H1 (cell line): Measurements from ENCODE around the gene NXT1. TPM values are rescaled to one million over a fixed set of nuclear protein-coding genes. Genes with fewer than 3 reads are reported as not detected.

ENCODE experiments used
- CTCF ChIA-PET: fragments of 300-600 bp; sonication (Branson Sonifier 250); formaldehyde crosslinking; loops from one replicate; lab custom pipeline; 2021; ENCODE audit not compliant: partially characterized antibody; lab: Charles Lee
- POLR2A ChIA-PET: fragments of 300-600 bp; sonication (Branson Sonifier 250); formaldehyde crosslinking; loops from one replicate; lab custom pipeline; 2021; ENCODE audit warnings: inconsistent platforms; ENCODE audit not compliant: partially characterized antibody; lab: Charles Lee
- DNase-seq, 2 experiments: peaks; one replicate each; pipeline versions ENCODE4 v3.0.0 to v3.0.0-alpha.2; 2010 to 2022; ENCODE audit warnings: low spot score in 2 of 2, low read depth in 1 of 2, mixed read lengths in 1 of 2
- FAIRE-seq: peaks from 2 replicates; lab custom pipeline; 2011; peaks lifted over from hg19 to GRCh38; lab: Jason Lieb, UNC
- H2AFZ ChIP-seq: 2 replicates; pipeline ENCODE4 v1.8.1; 2012; ENCODE audit warnings: low read length, inconsistent platforms
- H2AK5ac ChIP-seq: 2 replicates; pipeline ENCODE4 v1.6.1; 2013; ENCODE audit warnings: low read depth, low read length
- H2BK120ac ChIP-seq: replicated peaks from 2 replicates; pipeline ENCODE3; 2013; ENCODE audit warnings: low read depth, low read length, inconsistent platforms
- H2BK12ac ChIP-seq: 2 replicates; pipeline ENCODE4 v1.6.1; 2013; ENCODE audit warnings: low read depth, low read length
- H2BK15ac ChIP-seq: 2 replicates; pipeline ENCODE4 v1.6.1; 2013; ENCODE audit warnings: low read length
- H2BK20ac ChIP-seq: 2 replicates; pipeline ENCODE4 v1.6.1; 2013; ENCODE audit warnings: low read length
- H2BK5ac ChIP-seq: 2 replicates; pipeline ENCODE4 v1.6.1; 2013; ENCODE audit warnings: low read depth, low read length
- H3K14ac ChIP-seq: 2 replicates; pipeline ENCODE4 v1.6.1; 2013; ENCODE audit warnings: inconsistent platforms; ENCODE audit not compliant: insufficient read length
- H3K18ac ChIP-seq: 2 replicates; pipeline ENCODE4 v1.6.1; 2013; ENCODE audit warnings: low read length; ENCODE audit errors: extremely low read depth
- H3K23ac ChIP-seq: 2 replicates; pipeline ENCODE4 v1.6.1; 2013; ENCODE audit warnings: inconsistent platforms; ENCODE audit not compliant: insufficient read length
- H3K23me2 ChIP-seq: 2 replicates; pipeline ENCODE4 v1.6.1; 2013; ENCODE audit warnings: low read depth, low read length
- H3K27ac ChIP-seq: 2 replicates; pipeline ENCODE4 v1.6.1; 2011; ENCODE audit warnings: low read depth, low read length, inconsistent platforms
- H3K27me3 ChIP-seq, 4 experiments: replicated peaks in 1 of 4; 1 replicate in 1 of 4; 2 replicates in 3 of 4; pipeline versions ENCODE4 v1.6.1 to v1.8.1; 2011 to 2013; ENCODE audit warnings: low read length in 3 of 4, mild to moderate bottlenecking in 3 of 4, inconsistent platforms in 2 of 4, mixed read lengths in 2 of 4, moderate library complexity in 1 of 4; ENCODE audit not compliant: control insufficient read depth in 3 of 4, insufficient read depth in 3 of 4; ENCODE audit errors: extremely low read depth in 1 of 4
- H3K36me3 ChIP-seq, 4 experiments: 2 replicates each; pipeline versions ENCODE4 v1.6.1 to v1.8.1; 2011 to 2013; ENCODE audit warnings: mild to moderate bottlenecking in 4 of 4, low read length in 3 of 4, moderate library complexity in 2 of 4, control low read depth in 1 of 4, inconsistent platforms in 1 of 4; ENCODE audit not compliant: insufficient read depth in 4 of 4, control insufficient read depth in 2 of 4
- H3K4ac ChIP-seq: replicated peaks from 2 replicates; pipeline ENCODE3; 2013; ENCODE audit warnings: low read length, low read depth, mixed read lengths, inconsistent platforms; ENCODE audit not compliant: insufficient read length
- H3K4me1 ChIP-seq, 4 experiments: replicated peaks in 1 of 4; 1 replicate in 1 of 4; 2 replicates in 3 of 4; pipeline versions ENCODE4 v1.6.1 to v1.8.1; 2011 to 2013; ENCODE audit warnings: low read length in 3 of 4, inconsistent platforms in 2 of 4, mixed read lengths in 1 of 4; ENCODE audit not compliant: insufficient read depth in 4 of 4, control insufficient read depth in 3 of 4
- H3K4me2 ChIP-seq, 2 experiments: 2 replicates each; pipeline versions ENCODE4 v1.6.1 to v1.8.1; 2011 to 2013; ENCODE audit warnings: low read depth in 2 of 2, low read length in 2 of 2, control low read depth in 1 of 2, inconsistent platforms in 1 of 2, mild to moderate bottlenecking in 1 of 2; ENCODE audit not compliant: insufficient read depth in 1 of 2
- H3K4me3 ChIP-seq, 4 experiments: fragments of 200-600, 300-600 bp in 1 of 4; sonication (generic), shearing (Covaris generic), sonication (Bioruptor Twin) in 1 of 4; 2 replicates each; pipeline versions ENCODE4 v1.5.1 to v1.8.1; 2011 to 2016; ENCODE audit warnings: low read length in 4 of 4, low read depth in 3 of 4, control low read depth in 2 of 4, inconsistent platforms in 2 of 4, mild to moderate bottlenecking in 2 of 4, mixed read lengths in 1 of 4, moderate library complexity in 1 of 4; ENCODE audit not compliant: insufficient read depth in 2 of 4; ENCODE audit errors: extremely low read depth in 1 of 4
- H3K56ac ChIP-seq: replicated peaks from 2 replicates; pipeline ENCODE3; 2013; ENCODE audit warnings: low read depth, mild to moderate bottlenecking, mixed read lengths, low read length, inconsistent platforms; ENCODE audit not compliant: insufficient read length
- H3K79me1 ChIP-seq: 2 replicates; pipeline ENCODE4 v1.6.1; 2013; ENCODE audit warnings: low read depth, low read length, control low read depth
- H3K79me2 ChIP-seq, 2 experiments: 2 replicates each; pipeline versions ENCODE4 v1.6.1 to v1.8.1; 2012 to 2013; ENCODE audit warnings: low read length in 2 of 2, mild to moderate bottlenecking in 2 of 2, inconsistent platforms in 1 of 2; ENCODE audit not compliant: insufficient read depth in 2 of 2, control insufficient read depth in 1 of 2
- H3K9ac ChIP-seq, 4 experiments: replicated peaks in 1 of 4; 1 replicate in 1 of 4; 2 replicates in 3 of 4; pipeline versions ENCODE4 v1.6.1 to v1.8.1; 2011 to 2013; ENCODE audit warnings: low read depth in 3 of 4, low read length in 3 of 4, control low read depth in 2 of 4, mild to moderate bottlenecking in 2 of 4, moderate library complexity in 2 of 4, inconsistent platforms in 1 of 4; ENCODE audit errors: extremely low read depth in 1 of 4
- H3K9me3 ChIP-seq, 2 experiments: 2 replicates each; pipeline versions ENCODE4 v1.6.1 to v1.8.1; 2012 to 2013; ENCODE audit warnings: mild to moderate bottlenecking in 2 of 2, moderate library complexity in 2 of 2, control low read depth in 1 of 2, inconsistent platforms in 1 of 2, low read depth in 1 of 2, low read length in 1 of 2, mixed read lengths in 1 of 2; ENCODE audit not compliant: insufficient read depth in 2 of 2
- H4K20me1 ChIP-seq, 2 experiments: replicated peaks in 1 of 2; 2 replicates each; pipeline versions ENCODE3 to v1.8.1; 2011 to 2013; ENCODE audit warnings: inconsistent platforms in 2 of 2, low read length in 2 of 2, mild to moderate bottlenecking in 1 of 2; ENCODE audit not compliant: insufficient read depth in 2 of 2, control insufficient read depth in 1 of 2
- H4K5ac ChIP-seq: 2 replicates; pipeline ENCODE4 v1.6.1; 2013; ENCODE audit warnings: low read length, low read depth, mixed read lengths, inconsistent platforms; ENCODE audit not compliant: insufficient read length
- H4K8ac ChIP-seq: 2 replicates; pipeline ENCODE4 v1.8.0; 2013; ENCODE audit warnings: mild to moderate bottlenecking, moderate library complexity, low read length, inconsistent platforms; ENCODE audit not compliant: insufficient read depth; ENCODE audit errors: extremely low read depth
- H4K91ac ChIP-seq: replicated peaks from 2 replicates; pipeline ENCODE3; 2013; ENCODE audit warnings: low read length, mixed read lengths, inconsistent platforms; ENCODE audit not compliant: insufficient read length
- E2F6 ChIP-seq: IDR thresholded peaks from 2 replicates; pipeline ENCODE4 v1.6.1; 2012; ENCODE audit warnings: inconsistent platforms
- KDM4A ChIP-seq: IDR thresholded peaks from one replicate; pipeline ENCODE4 v1.7.1; 2012; ENCODE audit warnings: low read depth, mild to moderate bottlenecking, moderate library complexity, low read length, inconsistent platforms; ENCODE audit not compliant: severe bottlenecking
- POU5F1 ChIP-seq: IDR thresholded peaks from 2 replicates; pipeline ENCODE4 v1.6.1; 2011; ENCODE audit warnings: low read depth, mild to moderate bottlenecking, low read length, moderate library complexity
- SAP30 ChIP-seq: fragments of 300-600 bp; sonication (generic); IDR thresholded peaks from 2 replicates; pipeline ENCODE4 v1.7.1; 2012; ENCODE audit warnings: low read length, moderate library complexity, mild to moderate bottlenecking, inconsistent platforms; ENCODE audit not compliant: insufficient read depth, insufficient replicate concordance
- SIN3A ChIP-seq, 2 experiments: IDR thresholded peaks in 1 of 2; conservative IDR thresholded peaks in 1 of 2; 2 replicates each; pipeline ENCODE4 v1.6.1; 2011 to 2012; ENCODE audit warnings: low read length in 2 of 2, improper control_type of control experiment in 1 of 2, low read depth in 1 of 2, mild to moderate bottlenecking in 1 of 2
- TCF12 ChIP-seq: IDR thresholded peaks from 2 replicates; pipeline ENCODE4 v1.6.1; 2011; ENCODE audit warnings: low read depth, mild to moderate bottlenecking, low read length
- WGBS, 2 experiments: shearing (Covaris generic) in 1 of 2; methylation state at CpG; one replicate each; pipeline versions ENCODE4 v1.1.6 to v1.1.7; 2013 to 2015; ENCODE audit warnings: low lambda C conversion rate in 2 of 2, mixed read lengths in 2 of 2, inconsistent platforms in 1 of 2, low coverage in 1 of 2, missing lambda C conversion rate in 1 of 2; ENCODE audit not compliant: insufficient replicate concordance in 2 of 2, insufficient coverage in 1 of 2, insufficient read length in 1 of 2; ENCODE audit errors: extremely low coverage in 1 of 2, missing lambda C conversion rate in 1 of 2; 5-methylcytosine and 5-hydroxymethylcytosine counted together
- polyA plus RNA-seq, 7 experiments: library from polyadenylated mRNA; depleted of rRNA in 3 of 7; stranded (reverse) in 5 of 7; unstranded in 2 of 7; fragments of >200 nt in 5 of 7; fragments of 200-250 nt in 2 of 7; gene quantifications; 1 replicate in 5 of 7; 2 replicates in 1 of 7; 4 replicates in 1 of 7; pipeline versions ENCODE4 v1.2.1 to v1.2.3, GENCODE V29; 2011 to 2013; ENCODE audit warnings: missing spikeins in 2 of 7, mixed read lengths in 2 of 7
- total RNA-seq: library from RNA; stranded (reverse); fragmentation: NEBNext Ultra II Directional; extraction: Animal tissue kit (Norgen Biotek cat#: 25700); gene quantifications from 2 replicates; pipeline ENCODE4 v1.2.1, GENCODE V29; 2021

The NXT1 gene
- total and polyA plus RNA-seq, 2 of the 8 experiments (the other 6 are each of a cell fraction or from before 2014, with no cell fraction given) = 23.1 to 26.5 TPM

GRCh38 chr20:23350904-23351838 lies 580 bp downstream of the NXT1 start:
- ChIA-PET CTCF (interaction anchor here (2.0 kb wide), 1 partner anchor 11 kb away, joined by 13 read pairs; no protein-coding TSS in a partner anchor), POLR2A (interaction anchor here (0.8 to 2.2 kb wide), 8 partner anchors 8 to 300 kb away, joined by 3 to 14 read pairs (median 3); partner anchors contain the start of gene GZF1)
- no peak for FAIRE-seq
- no peak overlapping the region for H2BK12ac ChIP-seq
- TF ChIP-seq TCF12 (no peak), KDM4A (peak; percentile 27), SIN3A (conservative IDR thresholded peaks at IDR 0.05 in 1 of 2, IDR thresholded peaks at IDR 0.05 in 1 of 2; ENCODE audit: low read depth in 1 of 2, low read length in 2 of 2) (peak in 1 of 2 experiments; percentile 72; a peak in 2 of 4 replicates), E2F6 (0 out of 2 replicates have a peak, but pooled peaks have one; percentile 29), SAP30 (peak; percentile 92), POU5F1 (no peak)
- peak overlapping the region; percentile 45 for H3K4ac ChIP-seq
- no peak overlapping the region for H3K23ac ChIP-seq
- H2AFZ ChIP-seq = no peak overlapping the region
- no peak overlapping the region for H4K91ac ChIP-seq
- H3K56ac ChIP-seq = no peak overlapping the region
- peak overlapping the region; percentile 12; the same call in 1 of the 2 replicates for H3K27ac ChIP-seq
- no peaks in the 10 kb centered on the region for H3K9me3 ChIP-seq
- H2BK5ac ChIP-seq = 0 out of 2 replicates have a peak overlapping the region, but pooled peaks have one; percentile 42
- peak overlapping the region; percentile 79 to 90 (median 86) for H3K4me3 ChIP-seq
- peak overlapping the region; percentile 75; the same call in 1 of the 2 replicates for H4K8ac ChIP-seq
- peak overlapping the region; percentile 91 to 96 for H3K4me2 ChIP-seq
- no peaks in the 10 kb centered on the region for H3K27me3 ChIP-seq
- no peak overlapping the region for H4K5ac ChIP-seq
- peaks cover 0 to 10% of the 10 kb centered on the region in 2 experiments for H4K20me1 ChIP-seq
- H2BK20ac ChIP-seq = no peak overlapping the region
- peaks cover 7 to 28% of the 10 kb centered on the region in 2 experiments; a peak in 3 of 4 replicates for H3K79me2 ChIP-seq
- no peak overlapping the region for H2BK120ac ChIP-seq
- H2BK15ac ChIP-seq = no peak overlapping the region
- H3K36me3 ChIP-seq = peaks cover 0 to 9% (median 9%) of the 10 kb centered on the region in 4 experiments; a peak in 6 of 8 replicates
- H3K9ac ChIP-seq = peak overlapping the region in 3 of 4 experiments; percentile 55 to 66 (median 56); a peak in 5 of 7 replicates
- H2AK5ac ChIP-seq = no peak overlapping the region
- H3K4me1 ChIP-seq = peaks cover 3 to 13% (median 6%) of the 10 kb centered on the region in 4 experiments; a peak in 6 of 7 replicates
- no peak overlapping the region for H3K14ac ChIP-seq
- peaks cover 5% of the 10 kb centered on the region; the same call in 1 of the 2 replicates for H3K79me1 ChIP-seq
- H3K18ac ChIP-seq = no peak overlapping the region; the same call in 1 of the 2 replicates
- 5% methylated on average over 56 of the region's 64 CpGs; no CpG with 5 or more reads in 1 of the 2 experiments for WGBS, 2 experiments
- peaks cover 10% of the 10 kb centered on the region; the same call in 1 of the 2 replicates for H3K23me2 ChIP-seq
- peak in 1 of 2 experiments; percentile 70 for DNase-seq
